GM15510 (cell line): Measurements from ENCODE around the gene CTNNAL1.
A peak's percentile ranks its signal among the peaks of the same experiment; 100 is the strongest.

Source experiments
- POLR2A ChIP-seq: IDR thresholded peaks from 3 replicates; pipeline ENCODE4 v1.6.1; 2011; ENCODE audit warnings: borderline replicate concordance; ENCODE audit not compliant: insufficient read length; ENCODE audit errors: extremely low read depth

The CTNNAL1 gene

GRCh38 chr9:109012876-109013678 is at the start of gene CTNNAL1:
Gene CTNNAL1, minus strand, starts transcription at chr9:109013499. Its CDS starts 57 bp downstream, at chr9:109013442.
- peak; percentile 89 for TF ChIP-seq POLR2A

- no peak for TF ChIP-seq POLR2A
These were observed 49.2 kb upstream of the CTNNAL1 start for GRCh38 chr9:109062543-109062942.

- TF ChIP-seq POLR2A: no peak
These were observed 46.9 kb upstream of the CTNNAL1 start for GRCh38 chr9:109060191-109060590.

- TF ChIP-seq POLR2A: no peak
These were observed 39.1 kb upstream of the CTNNAL1 start for GRCh38 chr9:109052416-109052815.

- TF ChIP-seq POLR2A: no peak
These were observed 38.4 kb upstream of the CTNNAL1 start for GRCh38 chr9:109051733-109052132.

GRCh38 chr9:109050444-109050843 is 37.1 kb upstream of the CTNNAL1 start:
- TF ChIP-seq POLR2A: no peak

- no peak for TF ChIP-seq POLR2A
These were observed 35.5 kb upstream of the CTNNAL1 start for GRCh38 chr9:109048822-109049221.

GRCh38 chr9:109047259-109047658 is 34.0 kb upstream of the CTNNAL1 start:
- no peak for TF ChIP-seq POLR2A

GRCh38 chr9:109046346-109046745 is 33.0 kb upstream of the CTNNAL1 start:
- TF ChIP-seq POLR2A: no peak

GRCh38 chr9:109043578-109043977 is 30.3 kb upstream of the CTNNAL1 start:
- no peak for TF ChIP-seq POLR2A

- no peak for TF ChIP-seq POLR2A
These were observed 27.3 kb upstream of the CTNNAL1 start for GRCh38 chr9:109040571-109040970.

- TF ChIP-seq POLR2A: no peak
These were observed 26.2 kb upstream of the CTNNAL1 start for GRCh38 chr9:109039539-109039938.

GRCh38 chr9:109037946-109038715 is 24.8 kb upstream of the CTNNAL1 start:
- TF ChIP-seq POLR2A: no peak

GRCh38 chr9:109036744-109037680 is 23.7 kb upstream of the CTNNAL1 start:
- no peak for TF ChIP-seq POLR2A
